GM21529 (cell line): Measurements from ENCODE around the gene PF4V1.

Source experiments
- ATAC-seq: cut with Tn5 transposase; IDR thresholded peaks from one replicate; pipeline ENCODE4 v1.9.1; 2021; ENCODE audit not compliant: unreplicated experiment

PF4V1 gene, protein sequence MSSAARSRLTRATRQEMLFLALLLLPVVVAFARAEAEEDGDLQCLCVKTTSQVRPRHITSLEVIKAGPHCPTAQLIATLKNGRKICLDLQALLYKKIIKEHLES

GRCh38 chr4:73853246-73853704, at the start of gene PF4V1:
TSS of gene PF4V1 (plus strand) at chr4:73853296. CDS start at chr4:73853363, 67 bp downstream.
- ATAC-seq = no peak

DNA sequence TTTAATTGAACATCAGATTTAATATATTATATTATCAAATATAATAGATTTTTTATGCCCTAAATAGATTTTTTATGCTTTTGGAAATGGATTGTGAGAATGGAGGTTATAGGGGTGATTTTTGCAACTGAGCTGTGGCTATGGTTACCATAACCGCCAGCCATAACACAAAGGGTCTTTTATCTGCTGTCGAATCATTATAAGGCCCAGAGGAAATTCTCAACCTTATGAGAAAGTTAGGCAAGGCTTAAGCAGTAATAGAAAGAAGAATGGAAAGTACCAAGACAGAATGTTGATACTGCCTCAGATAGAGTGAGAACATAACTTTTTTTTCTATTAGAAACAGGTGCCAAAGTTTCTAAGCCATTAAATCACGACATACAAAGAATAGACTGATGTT, 42.9 kb upstream of the PF4V1 start:
- no peak for ATAC-seq

DNA sequence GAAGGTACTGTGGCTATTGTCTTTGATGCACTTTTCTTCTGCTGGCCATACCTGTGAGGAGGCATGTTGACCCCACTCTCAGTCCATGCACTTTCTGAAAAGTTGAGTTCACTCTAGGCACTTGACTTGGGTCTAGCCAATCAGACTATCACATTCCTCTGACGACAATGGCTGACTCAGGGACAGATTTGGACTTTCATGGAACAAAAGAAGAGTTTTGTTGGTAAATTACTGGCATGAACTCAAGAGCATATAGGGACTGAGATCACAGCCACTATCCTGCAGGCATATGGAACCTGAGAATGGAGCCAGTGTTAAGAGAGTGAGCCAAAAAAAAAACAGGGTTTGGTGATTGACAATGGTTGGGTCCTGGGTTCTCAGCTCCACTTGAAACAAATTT, 41.3 kb upstream of the PF4V1 start:
- no peak for ATAC-seq

DNA sequence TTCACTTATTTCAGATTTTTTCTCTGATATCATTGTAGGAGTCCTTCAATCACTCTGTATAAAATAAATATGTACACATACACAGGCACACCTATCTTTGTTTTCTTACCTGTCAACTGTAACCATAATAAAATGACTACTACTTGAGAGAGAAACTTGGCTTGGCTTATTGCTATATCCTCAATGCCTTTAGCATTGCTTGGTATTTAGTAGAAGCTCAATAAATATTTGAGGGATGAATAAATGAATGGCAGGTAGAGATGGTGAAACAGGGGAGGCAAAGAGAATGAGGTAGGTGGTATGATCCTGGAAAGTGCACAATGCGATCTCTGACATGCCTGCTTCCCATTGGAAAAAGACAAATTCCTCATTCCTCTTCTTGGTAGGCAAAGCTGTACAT, 38.4 kb upstream of the PF4V1 start:
- no peak for ATAC-seq

DNA sequence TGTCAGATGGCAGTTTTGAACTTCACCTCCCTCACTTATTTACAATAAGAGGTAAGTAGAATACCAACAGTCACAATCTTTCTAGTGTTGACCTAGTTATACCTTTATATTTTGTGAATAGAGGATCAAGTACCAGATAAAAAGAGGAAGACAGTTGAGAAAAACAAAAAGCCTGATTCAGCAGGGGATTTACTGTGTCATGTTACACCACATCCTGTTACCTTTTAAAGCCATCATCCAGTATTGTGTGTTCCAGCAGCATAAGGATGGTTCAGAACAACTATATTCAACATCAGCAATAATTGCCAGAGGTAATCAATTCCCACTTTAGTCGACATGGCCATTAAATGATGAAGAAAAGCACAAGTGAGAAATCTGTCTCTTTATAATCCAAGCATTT, 38.0 kb upstream of the PF4V1 start:
- ATAC-seq = no peak

DNA sequence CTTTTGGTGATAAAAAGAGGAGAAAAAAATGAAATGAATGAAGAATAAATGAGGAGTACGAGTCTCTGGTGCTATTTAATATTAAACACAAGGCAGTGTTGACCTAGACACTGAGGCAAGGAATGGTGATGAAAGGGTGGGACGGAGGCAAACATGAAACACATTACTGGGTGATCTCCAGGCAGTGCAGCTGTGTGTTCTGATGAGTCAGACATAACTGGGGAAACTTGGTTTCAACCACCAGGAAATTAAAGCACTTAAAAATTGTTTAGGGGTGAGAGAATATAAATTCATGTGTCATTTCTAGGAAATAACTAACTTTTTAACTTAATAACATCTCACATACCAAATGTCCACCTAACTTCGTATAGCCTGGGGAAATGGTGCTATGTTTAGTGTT, 36.3 kb upstream of the PF4V1 start:
- ATAC-seq = no peak

- no peak for ATAC-seq
Measured at GRCh38 chr4:73817341-73817740, 35.8 kb upstream of the PF4V1 start.

DNA sequence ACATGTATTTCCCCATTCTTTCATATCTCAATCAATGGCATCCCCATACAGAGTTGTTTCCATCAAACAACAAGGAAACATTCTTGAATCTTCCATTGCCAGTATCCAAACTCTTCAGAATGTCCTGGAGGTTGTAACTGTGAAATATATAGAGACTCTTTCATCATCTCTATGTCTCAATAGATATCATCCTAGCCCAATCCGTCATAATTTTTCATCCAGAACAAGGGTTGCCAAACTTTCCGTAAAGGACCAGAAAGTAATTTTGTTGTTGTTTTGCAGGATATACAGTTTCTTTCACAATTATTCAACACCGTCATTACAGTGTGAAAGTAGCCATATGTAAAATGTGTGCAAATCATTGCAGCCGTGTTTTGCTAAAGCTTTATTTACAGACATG, 31.8 kb upstream of the PF4V1 start:
- no peak for ATAC-seq

- ATAC-seq = no peak
Measured at GRCh38 chr4:73822389-73822788, 30.7 kb upstream of the PF4V1 start.

DNA sequence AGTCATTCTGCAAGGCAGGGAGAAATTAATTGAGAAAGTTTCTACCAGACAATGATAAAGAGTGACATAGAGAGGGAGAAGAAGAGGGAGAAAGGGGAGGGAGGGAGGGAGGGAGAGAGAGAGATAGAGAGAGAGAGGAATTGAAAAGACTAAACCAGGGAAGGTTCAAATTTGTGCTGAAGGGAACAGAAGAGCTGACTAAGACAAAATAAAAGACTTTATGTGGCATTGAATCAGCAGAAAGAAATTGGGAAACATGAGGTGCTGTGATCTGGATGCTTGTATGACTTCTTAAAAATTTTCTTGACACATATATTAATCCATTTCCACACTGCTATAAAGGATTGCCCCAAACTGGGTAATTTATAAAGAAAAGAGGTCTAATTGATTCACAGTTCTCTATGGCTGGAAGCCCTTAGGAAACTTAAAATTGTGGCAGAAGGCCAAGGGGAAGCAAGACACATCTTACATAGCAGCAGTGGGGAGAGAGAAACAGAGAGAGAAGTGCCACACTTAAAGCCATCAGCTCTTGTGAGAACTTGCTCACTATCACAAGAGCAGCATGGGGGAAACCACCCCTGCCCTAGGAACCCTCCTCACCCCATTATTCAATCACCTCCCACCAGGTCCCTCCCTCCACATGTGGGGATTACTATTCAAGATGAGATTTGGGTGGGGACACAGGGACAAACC, 30.1 kb upstream of the PF4V1 start:
- ATAC-seq = no peak

- ATAC-seq = no peak
Measured at GRCh38 chr4:73823760-73824159, 29.3 kb upstream of the PF4V1 start.

DNA sequence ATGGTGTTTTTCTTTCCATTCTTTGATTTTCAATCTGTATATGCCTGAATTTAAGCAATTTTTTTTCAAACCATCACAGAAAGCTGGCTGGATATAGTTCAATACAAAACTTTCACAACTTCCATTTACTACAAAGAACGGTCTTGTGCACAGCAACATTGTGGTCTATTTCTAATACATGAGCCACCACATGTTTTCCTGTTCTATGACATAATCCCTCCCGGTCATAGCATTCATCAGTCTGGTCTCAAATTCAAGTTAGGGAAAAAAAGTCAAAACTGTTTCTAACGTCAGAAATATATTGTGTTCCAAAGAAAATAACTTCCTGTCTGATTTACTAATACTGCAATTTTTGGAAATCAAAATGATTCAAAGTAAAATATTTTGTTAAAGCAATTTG, 24.1 kb upstream of the PF4V1 start:
- no peak for ATAC-seq

DNA sequence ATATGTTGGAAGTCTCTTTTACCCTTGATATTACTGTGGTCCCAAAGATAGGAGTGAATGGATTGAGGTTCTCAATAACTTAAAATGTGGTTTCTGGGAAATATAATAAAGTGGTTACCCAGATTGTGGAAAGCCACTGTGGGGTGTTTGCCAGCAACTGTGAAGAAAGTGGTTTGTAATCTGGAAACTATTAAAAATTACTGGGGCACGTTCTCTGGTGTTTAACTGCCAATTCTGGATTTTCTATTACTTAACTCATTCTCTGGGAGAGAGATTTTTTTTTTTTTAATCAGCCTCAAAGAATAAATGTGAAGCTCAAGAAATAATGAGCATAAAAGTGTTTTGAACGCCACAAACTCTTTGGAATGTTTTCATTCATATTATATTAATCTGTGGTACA, 21.5 kb upstream of the PF4V1 start:
- no peak for ATAC-seq

- ATAC-seq = no peak
Measured at GRCh38 chr4:73832651-73833237, 20.4 kb upstream of the PF4V1 start.

DNA sequence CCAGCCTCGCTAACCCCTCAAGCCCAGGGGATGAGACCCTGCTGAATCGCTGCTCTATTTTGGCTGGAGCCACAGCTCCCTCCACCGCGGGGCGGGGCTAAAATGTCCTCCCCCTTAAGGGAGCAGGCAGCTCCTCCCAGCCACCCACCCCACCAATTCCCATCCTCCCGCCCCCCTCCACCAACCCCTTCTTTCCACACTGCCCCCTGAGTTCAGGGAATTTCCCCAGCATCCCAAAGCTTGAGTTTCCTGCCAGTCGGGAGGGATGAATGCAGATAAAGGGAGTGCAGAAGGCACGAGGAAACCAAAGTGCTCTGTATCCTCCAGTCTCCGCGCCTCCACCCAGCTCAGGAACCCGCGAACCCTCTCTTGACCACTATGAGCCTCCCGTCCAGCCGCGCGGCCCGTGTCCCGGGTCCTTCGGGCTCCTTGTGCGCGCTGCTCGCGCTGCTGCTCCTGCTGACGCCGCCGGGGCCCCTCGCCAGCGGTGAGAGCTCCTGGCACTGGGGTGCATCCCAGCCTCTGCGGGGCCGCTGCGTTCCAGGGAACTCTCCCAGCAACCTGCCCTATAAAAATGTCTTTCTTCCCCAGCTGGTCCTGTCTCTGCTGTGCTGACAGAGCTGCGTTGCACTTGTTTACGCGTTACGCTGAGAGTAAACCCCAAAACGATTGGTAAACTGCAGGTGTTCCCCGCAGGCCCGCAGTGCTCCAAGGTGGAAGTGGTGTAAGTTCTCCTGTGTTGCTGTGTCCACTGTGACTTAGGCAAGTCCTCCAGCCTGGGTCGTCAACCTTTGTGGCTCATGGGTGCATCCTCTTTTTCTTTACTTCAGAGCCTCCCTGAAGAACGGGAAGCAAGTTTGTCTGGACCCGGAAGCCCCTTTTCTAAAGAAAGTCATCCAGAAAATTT, 16.5 kb upstream of the PF4V1 start, which contains the start of gene CXCL6:
Gene CXCL6 (plus strand): TSS at position 306 of the 907 bp plus-strand sequence. CDS start 73 bp downstream, at position 379.
- no peak for ATAC-seq

DNA sequence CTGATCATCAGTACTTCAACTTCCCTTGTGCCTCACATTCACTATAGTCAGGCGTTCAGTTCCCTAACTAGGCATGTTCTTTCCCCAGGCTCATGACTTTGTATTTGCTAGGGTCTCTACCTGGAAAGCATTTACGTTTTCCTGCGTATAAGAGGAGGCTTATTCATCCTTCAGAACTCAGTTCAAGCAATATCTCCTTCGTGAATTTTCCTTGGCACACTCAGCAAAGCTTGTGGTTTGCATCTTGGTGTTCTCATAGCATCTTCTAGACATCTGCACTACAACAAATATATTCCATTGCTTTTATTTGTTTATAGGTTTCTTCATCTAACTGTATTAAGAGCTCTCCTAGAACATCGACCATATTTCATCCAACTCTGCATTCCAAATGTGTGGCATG, 14.0 kb upstream of the PF4V1 start:
- no peak for ATAC-seq

DNA sequence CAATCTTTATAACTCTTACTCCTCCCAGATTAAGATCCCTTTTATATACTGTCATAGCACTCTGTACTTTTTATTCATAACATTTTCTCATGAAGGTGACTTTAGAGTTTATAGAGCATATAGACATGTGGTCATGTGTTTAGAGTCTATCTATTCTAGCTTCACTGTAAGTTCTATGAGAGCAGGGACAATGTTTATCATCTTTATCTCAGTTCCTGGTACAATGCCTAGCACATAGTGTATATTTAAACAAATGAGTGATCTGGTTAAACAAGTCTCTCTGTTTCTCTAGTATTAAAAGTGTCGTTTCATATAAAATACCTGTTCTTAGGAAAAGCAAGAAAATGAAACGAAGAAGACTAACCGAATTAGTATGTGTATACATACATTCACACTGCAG, 13.4 kb upstream of the PF4V1 start:
- no peak for ATAC-seq

DNA sequence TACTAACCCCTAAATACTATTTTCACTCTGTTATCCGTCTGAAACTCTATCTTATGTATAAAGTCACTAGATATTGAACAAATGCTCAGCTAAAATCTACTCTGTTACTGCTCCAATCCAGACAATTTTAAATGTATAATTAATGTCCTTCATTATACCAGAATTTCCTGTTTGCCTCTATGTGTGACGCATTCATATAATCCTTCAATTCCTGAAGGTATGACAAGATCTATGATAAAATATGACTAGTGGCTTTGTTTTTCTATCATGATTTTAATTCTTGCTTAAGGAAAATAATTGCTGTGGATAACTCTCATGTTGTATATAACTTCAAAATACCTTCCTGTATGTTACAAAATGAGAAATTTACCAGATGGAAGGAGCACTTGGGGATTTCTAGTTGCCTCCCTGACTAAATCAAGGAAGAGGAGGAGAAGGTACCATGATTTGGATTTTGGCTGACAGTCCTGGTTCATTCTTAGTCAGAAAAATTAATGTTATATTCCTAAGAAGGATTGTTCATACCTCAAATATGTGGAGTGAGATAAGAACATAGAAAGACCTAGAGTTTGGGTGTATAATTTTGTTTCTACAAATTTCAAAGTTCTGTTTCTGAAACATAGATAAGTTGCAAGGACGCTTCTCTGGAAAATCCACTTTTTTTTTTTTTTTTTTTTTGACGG, 11.7 kb upstream of the PF4V1 start:
- no peak for ATAC-seq

- no peak for ATAC-seq
Measured at GRCh38 chr4:73842696-73843095, 10.4 kb upstream of the PF4V1 start.

- ATAC-seq = no peak
Measured at GRCh38 chr4:73843369-73843768, 9.7 kb upstream of the PF4V1 start.

DNA sequence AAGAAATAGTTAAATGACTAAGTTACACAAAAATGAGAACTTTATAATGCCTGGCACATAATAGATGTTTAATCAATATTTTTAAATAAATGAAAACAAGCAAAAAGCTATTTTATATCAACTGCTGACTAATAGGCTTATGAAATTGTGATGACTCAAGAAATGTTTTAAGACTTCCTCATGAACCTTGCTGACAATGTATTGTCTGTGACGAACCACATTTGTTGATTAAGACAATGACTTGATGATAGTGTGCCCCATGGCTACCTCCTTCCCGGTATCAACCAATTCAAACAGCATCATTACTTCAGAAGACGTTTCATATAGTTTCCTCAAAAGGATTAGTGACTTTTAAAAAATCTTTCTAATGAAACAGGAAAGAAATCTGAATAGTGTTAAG, 8.8 kb upstream of the PF4V1 start:
- no peak for ATAC-seq
